Gastroesophageal sphincter (tissue), 4 donors: Measurements from ENCODE around the gene TACR1. TPM values are rescaled to one million over a fixed set of nuclear protein-coding genes. Genes with fewer than 3 reads are reported as not detected.
A peak's percentile ranks its signal among the peaks of the same experiment; 100 is the strongest.

Experiments
- ATAC-seq: fragments of 150-250 bp; one replicate; pipeline ENCODE4 v1.9.1; 2016; ENCODE audit warnings: mild to moderate bottlenecking, moderate library complexity
- H3K27ac ChIP-seq, 4 donors: fragments of 200-600 bp; sonication (generic) in 3 of 4; 1 replicate in 3 of 4; 2 replicates in 1 of 4; pipeline ENCODE4 v1.5.1; 2016 to 2019
- H3K27me3 ChIP-seq: fragments of 200-600 bp; sonication (generic); one replicate; pipeline ENCODE4 v1.5.1; 2019
- H3K36me3 ChIP-seq, 2 donors: fragments of 200-600 bp; sonication (generic); one replicate each; pipeline ENCODE4 v1.5.1; 2019; ENCODE audit warnings: control low read depth in 1 of 2
- H3K4me1 ChIP-seq, 3 donors: fragments of 200-600 bp; sonication (generic); 1 replicate in 2 of 3; 2 replicates in 1 of 3; pipeline ENCODE4 v1.5.1; 2016 to 2019; ENCODE audit warnings: control low read depth in 2 of 3
- H3K4me3 ChIP-seq, 2 donors: fragments of 200-600 bp; sonication (generic); one replicate each; pipeline ENCODE4 v1.5.1; 2019; ENCODE audit warnings: mild to moderate bottlenecking in 1 of 2, moderate library complexity in 1 of 2
- H3K9me3 ChIP-seq, 3 donors: fragments of 200-600 bp; sonication (generic); one replicate each; pipeline ENCODE4 v1.5.1; 2017 to 2019; ENCODE audit warnings: control low read depth in 2 of 3
- CTCF ChIP-seq, 4 experiments: fragments of 200-600 bp in 2 of 4; fragments of 450-650 bp in 2 of 4; sonication (generic) in 1 of 4; IDR thresholded peaks; one replicate each; pipeline ENCODE4 v1.5.1; 2017 to 2019; ENCODE audit warnings: antibody characterized with exemption in 4 of 4, mild to moderate bottlenecking in 2 of 4, moderate library complexity in 2 of 4
- EP300 ChIP-seq: sonication (generic); formaldehyde crosslinking; IDR thresholded peaks from one replicate; pipeline ENCODE4 v1.6.1; 2017; ENCODE audit warnings: antibody characterized with exemption, mild to moderate bottlenecking
- POLR2A ChIP-seq, 2 donors: fragments of 450-650 bp; IDR thresholded peaks; one replicate each; pipeline ENCODE4 v1.6.1; 2017; ENCODE audit warnings: antibody characterized with exemption in 2 of 2, mild to moderate bottlenecking in 2 of 2, moderate library complexity in 1 of 2
- POLR2AphosphoS5 ChIP-seq: sonication (generic); formaldehyde crosslinking; IDR thresholded peaks from one replicate; pipeline ENCODE4 v1.6.1; 2017; ENCODE audit warnings: antibody characterized with exemption
- WGBS, 2 donors: methylation state at CpG; one replicate each; pipeline ENCODE4 v1.1.5; 2018; ENCODE audit warnings: low coverage in 1 of 2; 5-methylcytosine and 5-hydroxymethylcytosine counted together
- total RNA-seq, 4 donors: library from RNA; depleted of rRNA; stranded (reverse); fragments of >200 nt; gene quantifications; one replicate each; pipeline ENCODE4 v1.1.0, GENCODE V29; 2016

The TACR1 gene
- total RNA-seq, 4 donors from 2014 or later: 2.0 to 4.2 (median 2.9) TPM

- no peaks in the 10 kb centered on the region for H3K27me3 ChIP-seq
- 50 to 70% methylated on average over 3 of the region's 3 CpGs for WGBS, 2 donors
- no peak for ATAC-seq
- H3K36me3 ChIP-seq: no peaks in the 10 kb centered on the region
- H3K27ac ChIP-seq: no peak overlapping the region
- H3K4me3 ChIP-seq: no peak overlapping the region
- H3K9me3 ChIP-seq: peaks cover 0 to 7% (median 0%) of the 10 kb centered on the region in 3 donors
- H3K4me1 ChIP-seq: no peaks in the 10 kb centered on the region
- TF ChIP-seq EP300 (no peak), POLR2A (IDR thresholded peaks at IDR 0.05) (no peak), CTCF (IDR thresholded peaks at IDR 0.05) (no peak), POLR2AphosphoS5 (no peak)
Observed at GRCh38 chr2:75100011-75100800, 99.1 kb downstream of the TACR1 start.

GRCh38 chr2:75099521-75099922, 99.8 kb downstream of the TACR1 start:
- H3K27me3 ChIP-seq: no peaks in the 10 kb centered on the region
- H3K4me1 ChIP-seq: no peaks in the 10 kb centered on the region
- ATAC-seq: no peak
- no peaks in the 10 kb centered on the region for H3K36me3 ChIP-seq
- peaks cover 0 to 7% (median 0%) of the 10 kb centered on the region in 3 donors for H3K9me3 ChIP-seq
- no peak overlapping the region for H3K4me3 ChIP-seq
- TF ChIP-seq EP300 (no peak), CTCF (IDR thresholded peaks at IDR 0.05) (no peak), POLR2AphosphoS5 (no peak), POLR2A (IDR thresholded peaks at IDR 0.05) (no peak)
- WGBS, 2 donors: 73 to 95% methylated on average over 3 to 4 of the region's 4 CpGs
- no peak overlapping the region for H3K27ac ChIP-seq

- Histone ChIP-seq H3K36me3 (no peaks in the 10 kb centered on the region), H3K27ac (no peak overlapping the region), H3K27me3 (no peaks in the 10 kb centered on the region), H3K9me3 (peaks cover 0 to 7% (median 0%) of the 10 kb centered on the region in 3 donors), H3K4me1 (no peaks in the 10 kb centered on the region), H3K4me3 (no peak overlapping the region)
- TF ChIP-seq POLR2AphosphoS5 (no peak), CTCF (IDR thresholded peaks at IDR 0.05) (peak in 1 of 4 experiments; percentile 25), EP300 (no peak)
- WGBS, 2 donors: 39 to 50% methylated on average over 2 of the region's 2 CpGs
- ATAC-seq: no peak
Observed at GRCh38 chr2:75098856-75099255, 100.5 kb downstream of the TACR1 start.

- TF ChIP-seq CTCF (IDR thresholded peaks at IDR 0.05) (no peak), POLR2A (IDR thresholded peaks at IDR 0.05) (no peak), EP300 (no peak), POLR2AphosphoS5 (no peak)
- Histone ChIP-seq H3K36me3 (no peaks in the 10 kb centered on the region), H3K4me1 (no peaks in the 10 kb centered on the region), H3K27ac (no peak overlapping the region), H3K9me3 (peaks cover 0 to 7% (median 0%) of the 10 kb centered on the region in 3 donors), H3K4me3 (no peak overlapping the region), H3K27me3 (no peaks in the 10 kb centered on the region)
- WGBS, 2 donors: 50 to 87% methylated on average over 1 of the region's 1 CpG
- ATAC-seq: no peak
Observed at GRCh38 chr2:75097831-75098230, 101.5 kb downstream of the TACR1 start.

GRCh38 chr2:75094405-75094804, 104.9 kb downstream of the TACR1 start:
- Histone ChIP-seq H3K4me1 (no peaks in the 10 kb centered on the region), H3K4me3 (no peak overlapping the region), H3K9me3 (no peaks in the 10 kb centered on the region), H3K36me3 (no peaks in the 10 kb centered on the region), H3K27me3 (no peaks in the 10 kb centered on the region), H3K27ac (no peak overlapping the region)
- ATAC-seq: no peak
- 89 to 100% methylated on average over 1 of the region's 1 CpG for WGBS, 2 donors
- TF ChIP-seq EP300 (no peak), CTCF (IDR thresholded peaks at IDR 0.05) (no peak), POLR2A (IDR thresholded peaks at IDR 0.05) (no peak), POLR2AphosphoS5 (no peak)
